GM21786 (cell line): ENCODE results near the gene ATP2B2.
"Not testable (repeated sequence)": the region's sequence is repeated elsewhere in the genome, so short reads cannot be mapped to it uniquely, and the experiment has no call there.

Experiments used
- ATAC-seq: cut with Tn5 transposase; IDR thresholded peaks from one replicate; pipeline ENCODE4 v1.9.1; 2021; ENCODE audit not compliant: unreplicated experiment

The ATP2B2 gene

DNA sequence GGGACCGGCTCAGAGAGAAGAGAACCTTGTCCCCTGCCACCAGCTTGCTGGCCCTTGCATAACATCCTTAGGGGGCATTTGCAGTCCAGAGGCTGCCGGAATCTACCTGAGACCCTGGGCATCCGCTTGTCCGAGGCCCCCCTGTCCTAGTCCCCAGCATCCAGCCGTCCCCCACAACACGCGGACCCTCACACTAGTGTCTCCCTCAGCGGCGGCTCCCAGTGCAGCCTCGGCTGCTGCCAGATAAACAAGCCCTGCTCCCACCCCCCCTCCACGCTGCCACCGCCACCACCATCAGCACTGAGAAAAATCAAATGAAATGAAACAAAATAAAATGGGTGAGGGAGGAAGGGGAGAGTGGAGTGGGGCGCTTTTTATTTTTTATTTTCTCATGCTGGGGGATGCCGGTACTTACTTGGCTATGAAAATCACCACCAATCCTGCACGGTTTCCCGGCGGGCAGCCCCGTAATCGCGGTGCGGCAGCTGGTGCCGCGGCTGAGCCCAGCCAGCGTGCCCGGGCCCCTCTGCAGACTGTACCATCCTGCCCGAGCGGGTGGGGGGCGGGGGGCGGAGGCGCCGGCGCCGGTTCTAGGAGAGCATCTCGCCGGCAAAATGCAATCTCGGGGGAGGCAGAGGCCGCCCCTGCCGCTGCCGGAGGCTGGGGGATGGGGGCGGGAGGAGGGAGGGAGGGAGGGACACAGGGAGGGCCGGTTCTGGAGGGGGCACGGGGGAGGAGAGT is at the start of gene ATP2B2:
TSS of gene ATP2B2 (minus strand) at position 537 of the 741 bp plus-strand sequence. CDS start 56,043 bp downstream, outside the sequence.
- ATAC-seq: no peak

GRCh38 chr3:10554746-10555145 is 49.4 kb upstream of the ATP2B2 start:
- no peak for ATAC-seq

- ATAC-seq: no peak
Measured at GRCh38 chr3:10554236-10554611, 48.8 kb upstream of the ATP2B2 start.

GRCh38 chr3:10553591-10554235 is 48.3 kb upstream of the ATP2B2 start:
- no peak for ATAC-seq

GRCh38 chr3:10552631-10552943 is 47.2 kb upstream of the ATP2B2 start:
- no peak for ATAC-seq

- ATAC-seq: peak; percentile 41
Measured at GRCh38 chr3:10551821-10552630, 46.6 kb upstream of the ATP2B2 start.

GRCh38 chr3:10551139-10551538 is 45.8 kb upstream of the ATP2B2 start:
- no peak for ATAC-seq

DNA sequence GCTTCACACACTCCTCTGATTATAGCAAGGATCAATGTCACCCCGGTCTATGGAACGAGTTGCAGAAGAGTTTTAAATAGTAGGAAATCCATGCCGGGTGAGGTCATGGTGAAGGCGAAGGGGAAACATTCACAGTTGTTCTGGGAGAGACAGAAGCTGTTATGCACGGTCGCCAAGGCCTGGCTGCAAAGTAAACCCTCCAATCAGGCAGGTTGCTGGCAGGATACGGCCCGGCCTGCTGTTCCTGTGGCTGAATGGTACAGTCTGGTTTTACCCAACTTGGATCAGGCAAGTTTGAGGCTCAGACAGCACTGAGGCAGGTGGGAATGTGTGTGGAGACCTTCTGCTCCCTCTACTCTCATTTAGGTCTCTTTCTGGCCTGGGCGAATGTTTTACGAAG is 45.3 kb upstream of the ATP2B2 start:
- ATAC-seq: no peak

DNA sequence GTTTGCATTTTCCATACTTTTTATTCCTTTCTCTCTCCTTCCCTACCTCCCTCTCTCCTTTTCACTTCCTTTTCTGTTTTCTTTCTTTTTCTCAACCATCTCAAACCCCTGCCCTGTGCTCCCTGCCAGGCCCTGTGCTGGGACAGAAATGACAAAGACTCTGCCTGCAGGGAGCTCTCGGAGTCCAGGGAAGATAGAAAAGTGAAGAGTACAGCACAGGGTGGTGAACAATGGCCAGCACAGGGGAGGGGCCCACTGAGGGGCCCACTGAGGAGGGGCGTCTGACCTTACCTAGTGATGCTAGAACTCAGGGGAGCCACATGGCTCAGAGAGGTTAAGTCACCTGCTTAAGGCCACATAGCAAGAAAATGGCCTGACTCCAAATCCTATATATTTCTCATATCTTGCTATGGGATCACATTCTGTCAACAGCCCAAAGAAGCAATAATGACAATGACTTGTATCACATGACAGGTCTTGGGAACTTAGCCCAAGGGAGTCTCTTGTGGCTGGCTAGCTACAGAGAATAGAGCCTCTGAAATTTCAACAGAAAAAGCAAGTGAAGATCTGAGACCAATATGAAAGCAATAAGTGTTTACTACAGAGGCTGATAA is 44.3 kb upstream of the ATP2B2 start:
- no peak for ATAC-seq

- no peak for ATAC-seq
Measured at GRCh38 chr3:10548992-10549391, 43.6 kb upstream of the ATP2B2 start.

DNA sequence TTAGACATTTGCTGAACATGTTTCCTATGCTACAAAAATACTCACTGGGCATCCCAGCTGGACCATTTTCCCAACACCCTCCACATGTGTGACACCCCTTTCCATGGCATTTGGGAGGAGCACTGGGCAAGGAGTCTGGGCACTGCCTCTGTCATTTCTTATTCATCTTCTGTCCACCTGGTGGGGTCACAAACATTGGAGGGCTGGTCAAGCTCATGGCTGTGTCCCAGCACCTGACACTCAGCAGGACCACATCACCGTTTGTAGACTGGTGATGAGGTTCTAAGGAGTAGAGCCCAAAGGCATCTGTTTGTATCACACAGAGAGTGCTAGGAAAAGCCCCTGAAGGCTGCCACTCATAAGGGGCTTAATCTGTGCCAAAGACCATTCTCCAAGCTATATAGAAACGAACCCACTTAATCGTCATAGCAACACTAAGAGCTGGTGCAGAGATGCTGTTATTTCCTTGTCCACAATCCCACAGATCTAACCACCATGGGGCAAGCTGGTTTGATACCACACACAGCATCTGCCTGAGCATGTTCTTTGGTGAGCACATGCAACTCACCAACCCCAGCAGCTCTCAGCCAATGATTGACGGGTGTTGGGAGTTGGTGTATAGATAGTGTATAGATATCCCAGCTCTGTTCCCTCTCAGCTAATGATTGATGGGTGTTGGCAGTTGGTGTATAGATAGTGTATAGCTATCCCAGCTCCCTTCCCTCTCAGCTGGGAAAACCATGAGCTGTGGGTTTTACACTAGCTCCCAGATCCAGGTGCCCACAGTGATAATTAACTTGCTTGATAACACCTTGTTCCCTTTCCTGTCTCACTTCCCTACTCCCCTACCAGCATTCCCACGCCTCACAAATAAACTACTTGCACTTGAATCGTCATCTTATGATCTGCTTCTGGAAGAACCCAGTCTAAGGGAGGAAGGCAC is 42.7 kb upstream of the ATP2B2 start:
- no peak for ATAC-seq

DNA sequence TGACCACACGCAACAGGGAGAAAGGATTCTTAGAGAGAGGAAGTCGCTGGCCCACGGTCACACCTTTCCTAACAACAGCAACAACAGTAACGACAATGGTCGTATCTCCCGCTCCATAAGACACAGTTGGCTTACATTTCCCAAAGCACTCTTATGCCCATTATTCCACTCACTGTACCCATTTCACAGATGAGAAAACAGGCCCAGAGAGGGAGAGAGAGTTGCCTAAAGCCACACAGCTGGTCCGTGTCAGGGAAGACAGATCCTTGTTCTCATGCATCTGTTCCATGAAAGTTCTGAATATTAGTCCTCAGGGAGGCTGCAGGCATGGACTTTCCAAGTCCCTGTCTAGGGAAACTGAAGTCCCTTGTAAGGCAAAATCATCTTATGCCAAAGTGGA is 42.0 kb upstream of the ATP2B2 start:
- no peak for ATAC-seq

DNA sequence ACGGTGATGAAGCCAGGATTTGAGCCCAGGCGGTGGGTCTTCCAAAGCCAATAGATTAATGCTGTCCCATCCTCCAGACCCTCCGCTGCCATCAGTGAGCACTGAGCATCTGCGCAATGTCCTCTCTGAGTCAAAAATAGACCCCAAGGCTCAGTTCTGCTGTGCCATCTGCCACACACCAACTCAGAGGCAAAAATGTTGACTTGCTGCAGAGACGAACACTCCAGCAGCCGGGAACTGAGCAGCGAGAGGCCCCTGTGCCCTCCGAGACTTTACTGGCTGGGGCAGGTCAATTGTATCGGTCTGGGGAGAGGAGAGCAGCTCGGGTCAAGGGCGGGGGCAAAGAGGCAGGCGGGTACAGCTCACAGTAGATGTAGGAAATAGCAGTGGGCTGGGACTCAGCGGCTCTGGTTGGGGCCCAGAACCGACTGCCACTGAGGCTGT is 41.5 kb upstream of the ATP2B2 start:
- no peak for ATAC-seq

DNA sequence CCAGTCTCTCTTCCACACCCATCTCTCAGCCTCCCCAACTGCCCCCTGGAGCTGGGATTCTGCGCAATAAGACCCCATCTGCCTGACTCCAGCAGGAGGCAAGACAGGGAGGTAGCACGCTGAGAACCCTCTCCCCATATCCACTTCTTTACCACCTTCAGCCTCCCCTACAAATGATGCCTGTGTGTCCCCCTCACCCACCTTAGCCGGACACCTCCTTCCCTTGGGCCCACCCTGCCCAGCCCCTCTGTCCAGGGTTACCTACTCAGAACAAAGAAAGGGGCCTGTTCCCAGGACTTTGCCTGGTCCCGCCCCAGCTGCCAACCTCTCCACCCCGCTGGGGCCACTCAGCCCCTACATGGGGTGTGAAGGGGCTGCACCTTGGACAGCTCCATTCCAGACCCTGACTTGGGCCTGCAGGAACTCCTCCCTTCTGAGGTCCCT is 40.8 kb upstream of the ATP2B2 start:
- no peak for ATAC-seq

GRCh38 chr3:10542518-10542917 is 37.1 kb upstream of the ATP2B2 start:
- no peak for ATAC-seq

- not testable (repeated sequence) for ATAC-seq
Measured at GRCh38 chr3:10540347-10540746, 35.0 kb upstream of the ATP2B2 start.

DNA sequence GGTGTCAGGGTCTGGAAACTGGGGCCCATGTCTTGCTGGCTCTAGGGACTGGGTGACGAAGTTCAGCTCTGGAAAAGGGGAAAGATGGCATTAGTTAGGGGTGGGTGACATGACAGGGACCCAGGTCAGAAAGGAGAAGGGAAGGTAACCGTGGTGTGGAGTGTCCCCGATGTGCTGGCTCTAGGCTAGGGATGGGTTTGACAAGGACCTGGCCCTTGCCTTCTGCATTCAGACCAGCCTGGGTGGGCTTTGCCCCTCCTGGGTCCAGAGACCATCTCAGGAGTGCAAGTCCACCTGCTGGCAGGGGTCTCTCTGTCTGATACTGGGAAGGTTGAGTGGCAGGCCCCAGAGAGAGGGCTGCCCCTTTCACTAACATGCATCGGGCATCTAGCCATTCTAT is 28.7 kb upstream of the ATP2B2 start:
- ATAC-seq: no peak

- ATAC-seq: no peak
Measured at GRCh38 chr3:10533737-10534023, 28.3 kb upstream of the ATP2B2 start.

GRCh38 chr3:10532939-10533736 is 27.8 kb upstream of the ATP2B2 start:
- ATAC-seq: no peak

DNA sequence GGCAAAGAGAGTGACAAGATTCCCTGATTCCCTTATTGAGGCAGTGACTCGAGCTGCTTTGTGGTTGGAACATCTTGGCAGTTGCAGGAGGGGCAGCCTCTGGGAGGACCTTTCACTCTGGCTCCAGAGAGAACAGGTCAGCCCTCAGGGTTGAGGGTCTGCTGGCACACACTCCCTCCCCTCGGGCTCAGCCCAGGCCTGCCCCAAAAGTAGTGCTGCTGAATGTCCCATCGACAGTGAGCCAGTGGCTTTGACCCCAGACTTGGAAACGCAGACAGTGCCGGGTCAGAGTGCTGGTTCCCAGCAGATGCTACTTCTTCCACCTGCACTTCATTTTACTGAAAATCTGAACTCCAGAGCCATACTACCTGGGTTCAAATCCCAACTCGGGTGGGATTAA is 25.6 kb upstream of the ATP2B2 start:
- no peak for ATAC-seq
